Measurements from ENCODE around the gene PGAM5.
"Not testable (repeated sequence)": the region's sequence is repeated elsewhere in the genome, so short reads cannot be mapped to it uniquely, and the experiment has no call there.

The PGAM5 gene

GRCh38 chr12:132758825-132759224, 48.2 kb downstream of the PGAM5 start:
- DNase-seq: not testable (repeated sequence)

- no peak for DNase-seq
Measured at GRCh38 chr12:132759359-132759758, 48.7 kb downstream of the PGAM5 start.

- peak; percentile 11 to 37 for DNase-seq
Measured at GRCh38 chr12:132761032-132761920, 50.6 kb downstream of the PGAM5 start, which contains the start of gene ANKLE2. TSS of gene ANKLE2 (minus strand) at chr12:132761832. CDS start at chr12:132761798, 34 bp downstream.

GRCh38 chr12:132761921-132762583, 51.4 kb downstream of the PGAM5 start:
- DNase-seq: peak; percentile 89 to 93

- no peak for DNase-seq
Measured at GRCh38 chr12:132764231-132764630, 53.6 kb downstream of the PGAM5 start.

GRCh38 chr12:132765361-132765760, 54.7 kb downstream of the PGAM5 start:
- DNase-seq: no peak

- DNase-seq: no peak
Measured at GRCh38 chr12:132766380-132767085, 55.9 kb downstream of the PGAM5 start.

- DNase-seq: no peak
Measured at GRCh38 chr12:132771126-132771838, 60.6 kb downstream of the PGAM5 start.

Data from NCI-H2081 (cell line).